HepG2 (cell line): ENCODE results near the gene SRSF11. TPM values are rescaled to one million over a fixed set of nuclear protein-coding genes. Genes with fewer than 3 reads are reported as not detected.

Experiments used
- ARNT ChIP-seq: fragments of 450-650 bp; IDR thresholded peaks from 2 replicates; pipeline ENCODE4 v1.6.1; 2017
- CAMTA2 ChIP-seq: sonication (generic); formaldehyde crosslinking; IDR thresholded peaks from 2 replicates; pipeline ENCODE4 v1.4.0; 2020; ENCODE audit warnings: mild to moderate bottlenecking, missing genetic modification reagents, borderline replicate concordance
- ESRRA ChIP-seq: sonication (generic); formaldehyde crosslinking; IDR thresholded peaks from 2 replicates; pipeline ENCODE4 v1.5.1; 2020; ENCODE audit warnings: mild to moderate bottlenecking, low read depth, missing genetic modification reagents
- NAIF1 ChIP-seq: sonication (generic); formaldehyde crosslinking; IDR thresholded peaks from 2 replicates; pipeline ENCODE4 v1.5.0; 2020; ENCODE audit warnings: mild to moderate bottlenecking, missing genetic modification reagents, borderline replicate concordance
- POGZ ChIP-seq: sonication (generic); formaldehyde crosslinking; IDR thresholded peaks from 2 replicates; pipeline ENCODE4 v1.4.0; 2020; ENCODE audit warnings: mild to moderate bottlenecking, missing genetic modification reagents
- TEAD2 ChIP-seq: sonication (generic); formaldehyde crosslinking; IDR thresholded peaks from 2 replicates; pipeline ENCODE4 v1.9.0; 2021; ENCODE audit warnings: missing genetic modification reagents
- ZBTB7B ChIP-seq: sonication (generic); formaldehyde crosslinking; IDR thresholded peaks from 2 replicates; pipeline ENCODE4 v1.4.0; 2020; ENCODE audit warnings: missing genetic modification reagents
- ZNF124 ChIP-seq: sonication (generic); formaldehyde crosslinking; IDR thresholded peaks from 2 replicates; pipeline ENCODE4 v1.4.0; 2020; ENCODE audit warnings: missing genetic modification reagents
- ZNF451 ChIP-seq: sonication (generic); formaldehyde crosslinking; IDR thresholded peaks from 2 replicates; pipeline ENCODE4 v1.5.0; 2020; ENCODE audit warnings: mild to moderate bottlenecking, missing genetic modification reagents
- polyA plus RNA-seq, 8 experiments: library from polyadenylated mRNA; depleted of rRNA in 3 of 8; stranded (reverse) in 7 of 8; unstranded in 1 of 8; fragments of >200 nt; fragmentation: Illumina TruSeq in 4 of 8; extraction: Trizol in 4 of 8; gene quantifications; 2 replicates each; pipeline versions ENCODE4 v1.2.1 to v1.2.3, GENCODE V29; 2011 to 2016; ENCODE audit warnings: low read depth in 4 of 8, missing spikeins in 1 of 8, mixed read lengths in 1 of 8; ENCODE audit not compliant: insufficient read depth in 1 of 8
- total RNA-seq, 5 experiments: library from RNA; depleted of rRNA; stranded (reverse); fragments of >200 nt; fragmentation: Illumina TruSeq; extraction: Trizol; gene quantifications; 2 replicates each; pipeline ENCODE4 v1.2.3, GENCODE V29; 2016; ENCODE audit warnings: low read depth in 1 of 5
- TF ChIP-seq, protein P1 (sequence below): sonication (generic); formaldehyde crosslinking; IDR thresholded peaks from 2 replicates; pipeline ENCODE4 v1.4.0; 2020; ENCODE audit warnings: missing genetic modification reagents
- TF ChIP-seq, protein P2 (sequence below): IDR thresholded peaks from 2 replicates; pipeline ENCODE4 v1.6.1; 2016
- TF ChIP-seq, protein P3 (sequence below): sonication (generic); formaldehyde crosslinking; IDR thresholded peaks from 2 replicates; pipeline ENCODE4 v1.4.0; 2020; ENCODE audit warnings: mild to moderate bottlenecking, missing genetic modification reagents
- TF ChIP-seq, protein P4 (sequence below): sonication (generic); formaldehyde crosslinking; IDR thresholded peaks from 2 replicates; pipeline ENCODE4 v1.5.0; 2020; ENCODE audit warnings: missing genetic modification reagents
- TF ChIP-seq, protein P5 (sequence below): sonication (generic); formaldehyde crosslinking; conservative IDR thresholded peaks from 2 replicates; pipeline ENCODE4 v1.4.0; 2020; ENCODE audit warnings: missing genetic modification reagents
- TF ChIP-seq, protein P6 (sequence below): IDR thresholded peaks from 2 replicates; pipeline ENCODE4 v1.6.1; 2016; ENCODE audit warnings: missing biosample characterization, missing genetic modification reagents, low read depth
- TF ChIP-seq, protein P7 (sequence below): sonication (generic); formaldehyde crosslinking; IDR thresholded peaks from 2 replicates; pipeline ENCODE4 v1.4.0; 2020; ENCODE audit warnings: missing genetic modification reagents, borderline replicate concordance
- TF ChIP-seq, protein P8 (sequence below): sonication (generic); formaldehyde crosslinking; IDR thresholded peaks from 2 replicates; pipeline ENCODE4 v1.8.0; 2022; ENCODE audit warnings: mild to moderate bottlenecking, missing genetic modification reagents, borderline replicate concordance

SRSF11 gene
- total and polyA plus RNA-seq, 2 of the 13 experiments (the other 11 are each of a cell fraction or from before 2014, with no cell fraction given) = 118 to 381 TPM

DNA sequence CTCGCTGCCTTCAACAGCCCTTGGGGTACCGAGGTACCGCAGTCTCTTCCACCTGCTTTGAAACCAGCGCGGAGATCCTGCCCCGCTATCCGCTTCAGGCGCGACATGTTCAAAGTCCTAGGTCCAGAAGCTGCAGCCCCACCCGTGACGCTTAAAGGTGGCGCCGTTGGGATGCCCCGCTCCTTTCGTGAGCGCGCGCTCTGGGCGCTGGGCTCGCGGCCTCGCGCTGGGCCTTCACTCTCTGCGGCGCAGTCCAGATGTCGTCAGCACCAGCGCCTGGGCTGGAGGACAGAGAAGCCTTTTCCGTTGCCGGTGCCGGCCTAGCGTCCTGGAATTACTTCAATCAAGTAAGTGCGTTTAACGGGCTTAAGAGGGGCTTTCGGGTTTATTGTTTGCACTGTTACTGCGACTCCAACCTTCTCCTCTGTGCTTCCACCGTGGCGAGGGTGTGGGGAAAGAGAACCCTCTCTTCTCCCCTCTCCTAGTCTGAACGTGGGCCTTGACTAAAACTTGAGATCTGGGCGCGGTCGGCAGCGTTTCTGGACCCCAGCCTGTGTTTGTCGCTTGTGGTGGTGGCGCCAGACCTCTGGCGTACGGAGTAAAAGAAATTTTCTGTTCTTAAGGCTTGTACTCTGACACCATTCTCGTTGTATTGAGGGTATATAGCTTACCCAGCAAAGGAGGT lies 15.6 kb upstream of the SRSF11 start, which contains the start of gene LRRC40 (continued):
- TF ChIP-seq ZNF451 (no peak), POGZ (peak; percentile 99), CAMTA2 (CRISPR knock-in tag) (no peak), ZNF124 (CRISPR knock-in tag) (peak; percentile 93; the same call in 1 of the 2 replicates), ZBTB7B (no peak; the same call in 1 of the 2 replicates), ARNT (no peak), TEAD2 (no peak), ESRRA (CRISPR knock-in tag) (no peak), NAIF1 (CRISPR knock-in tag) (peak; percentile 82; the same call in 1 of the 2 replicates)
- TF ChIP-seq, protein P1, sequence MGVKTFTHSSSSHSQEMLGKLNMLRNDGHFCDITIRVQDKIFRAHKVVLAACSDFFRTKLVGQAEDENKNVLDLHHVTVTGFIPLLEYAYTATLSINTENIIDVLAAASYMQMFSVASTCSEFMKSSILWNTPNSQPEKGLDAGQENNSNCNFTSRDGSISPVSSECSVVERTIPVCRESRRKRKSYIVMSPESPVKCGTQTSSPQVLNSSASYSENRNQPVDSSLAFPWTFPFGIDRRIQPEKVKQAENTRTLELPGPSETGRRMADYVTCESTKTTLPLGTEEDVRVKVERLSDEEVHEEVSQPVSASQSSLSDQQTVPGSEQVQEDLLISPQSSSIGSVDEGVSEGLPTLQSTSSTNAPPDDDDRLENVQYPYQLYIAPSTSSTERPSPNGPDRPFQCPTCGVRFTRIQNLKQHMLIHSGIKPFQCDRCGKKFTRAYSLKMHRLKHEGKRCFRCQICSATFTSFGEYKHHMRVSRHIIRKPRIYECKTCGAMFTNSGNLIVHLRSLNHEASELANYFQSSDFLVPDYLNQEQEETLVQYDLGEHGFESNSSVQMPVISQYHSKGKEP (CRISPR knock-in tag) = peak; percentile 38; the same call in 1 of the 2 replicates
- TF ChIP-seq, protein P2, sequence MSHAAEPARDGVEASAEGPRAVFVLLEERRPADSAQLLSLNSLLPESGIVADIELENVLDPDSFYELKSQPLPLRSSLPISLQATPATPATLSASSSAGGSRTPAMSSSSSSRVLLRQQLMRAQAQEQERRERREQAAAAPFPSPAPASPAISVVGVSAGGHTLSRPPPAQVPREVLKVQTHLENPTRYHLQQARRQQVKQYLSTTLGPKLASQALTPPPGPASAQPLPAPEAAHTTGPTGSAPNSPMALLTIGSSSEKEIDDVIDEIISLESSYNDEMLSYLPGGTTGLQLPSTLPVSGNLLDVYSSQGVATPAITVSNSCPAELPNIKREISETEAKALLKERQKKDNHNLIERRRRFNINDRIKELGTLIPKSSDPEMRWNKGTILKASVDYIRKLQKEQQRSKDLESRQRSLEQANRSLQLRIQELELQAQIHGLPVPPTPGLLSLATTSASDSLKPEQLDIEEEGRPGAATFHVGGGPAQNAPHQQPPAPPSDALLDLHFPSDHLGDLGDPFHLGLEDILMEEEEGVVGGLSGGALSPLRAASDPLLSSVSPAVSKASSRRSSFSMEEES (CRISPR knock-in tag) = peak; percentile 55; the same call in 1 of the 2 replicates
- TF ChIP-seq, protein P3, sequence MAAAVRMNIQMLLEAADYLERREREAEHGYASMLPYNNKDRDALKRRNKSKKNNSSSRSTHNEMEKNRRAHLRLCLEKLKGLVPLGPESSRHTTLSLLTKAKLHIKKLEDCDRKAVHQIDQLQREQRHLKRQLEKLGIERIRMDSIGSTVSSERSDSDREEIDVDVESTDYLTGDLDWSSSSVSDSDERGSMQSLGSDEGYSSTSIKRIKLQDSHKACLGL (CRISPR knock-in tag) = no peak; the same call in 1 of the 2 replicates
- TF ChIP-seq, protein P4, sequence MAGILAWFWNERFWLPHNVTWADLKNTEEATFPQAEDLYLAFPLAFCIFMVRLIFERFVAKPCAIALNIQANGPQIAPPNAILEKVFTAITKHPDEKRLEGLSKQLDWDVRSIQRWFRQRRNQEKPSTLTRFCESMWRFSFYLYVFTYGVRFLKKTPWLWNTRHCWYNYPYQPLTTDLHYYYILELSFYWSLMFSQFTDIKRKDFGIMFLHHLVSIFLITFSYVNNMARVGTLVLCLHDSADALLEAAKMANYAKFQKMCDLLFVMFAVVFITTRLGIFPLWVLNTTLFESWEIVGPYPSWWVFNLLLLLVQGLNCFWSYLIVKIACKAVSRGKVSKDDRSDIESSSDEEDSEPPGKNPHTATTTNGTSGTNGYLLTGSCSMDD (CRISPR knock-in tag) = no peak
- TF ChIP-seq, protein P5, sequence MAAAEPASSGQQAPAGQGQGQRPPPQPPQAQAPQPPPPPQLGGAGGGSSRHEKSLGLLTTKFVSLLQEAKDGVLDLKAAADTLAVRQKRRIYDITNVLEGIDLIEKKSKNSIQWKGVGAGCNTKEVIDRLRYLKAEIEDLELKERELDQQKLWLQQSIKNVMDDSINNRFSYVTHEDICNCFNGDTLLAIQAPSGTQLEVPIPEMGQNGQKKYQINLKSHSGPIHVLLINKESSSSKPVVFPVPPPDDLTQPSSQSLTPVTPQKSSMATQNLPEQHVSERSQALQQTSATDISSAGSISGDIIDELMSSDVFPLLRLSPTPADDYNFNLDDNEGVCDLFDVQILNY (CRISPR knock-in tag) = peak; percentile 91
- TF ChIP-seq, protein P6, sequence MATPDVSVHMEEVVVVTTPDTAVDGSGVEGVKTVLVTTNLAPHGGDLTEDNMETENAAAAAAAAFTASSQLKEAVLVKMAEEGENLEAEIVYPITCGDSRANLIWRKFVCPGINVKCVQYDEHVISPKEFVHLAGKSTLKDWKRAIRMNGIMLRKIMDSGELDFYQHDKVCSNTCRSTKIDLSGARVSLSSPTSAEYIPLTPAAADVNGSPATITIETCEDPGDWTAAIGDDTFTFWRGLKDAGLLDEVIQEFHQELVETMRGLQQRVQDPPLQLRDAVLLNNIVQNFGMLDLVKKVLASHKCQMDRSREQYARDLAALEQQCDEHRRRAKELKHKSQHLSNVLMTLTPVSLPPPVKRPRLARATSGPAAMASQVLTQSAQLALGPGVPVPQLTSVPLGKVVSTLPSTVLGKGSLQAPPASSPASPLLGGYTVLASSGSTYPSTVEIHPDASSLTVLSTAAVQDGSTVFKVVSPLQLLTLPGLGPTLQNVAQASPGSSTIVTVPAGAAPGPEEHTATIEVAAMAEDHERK (CRISPR knock-in tag) = no peak
- TF ChIP-seq, protein P7, sequence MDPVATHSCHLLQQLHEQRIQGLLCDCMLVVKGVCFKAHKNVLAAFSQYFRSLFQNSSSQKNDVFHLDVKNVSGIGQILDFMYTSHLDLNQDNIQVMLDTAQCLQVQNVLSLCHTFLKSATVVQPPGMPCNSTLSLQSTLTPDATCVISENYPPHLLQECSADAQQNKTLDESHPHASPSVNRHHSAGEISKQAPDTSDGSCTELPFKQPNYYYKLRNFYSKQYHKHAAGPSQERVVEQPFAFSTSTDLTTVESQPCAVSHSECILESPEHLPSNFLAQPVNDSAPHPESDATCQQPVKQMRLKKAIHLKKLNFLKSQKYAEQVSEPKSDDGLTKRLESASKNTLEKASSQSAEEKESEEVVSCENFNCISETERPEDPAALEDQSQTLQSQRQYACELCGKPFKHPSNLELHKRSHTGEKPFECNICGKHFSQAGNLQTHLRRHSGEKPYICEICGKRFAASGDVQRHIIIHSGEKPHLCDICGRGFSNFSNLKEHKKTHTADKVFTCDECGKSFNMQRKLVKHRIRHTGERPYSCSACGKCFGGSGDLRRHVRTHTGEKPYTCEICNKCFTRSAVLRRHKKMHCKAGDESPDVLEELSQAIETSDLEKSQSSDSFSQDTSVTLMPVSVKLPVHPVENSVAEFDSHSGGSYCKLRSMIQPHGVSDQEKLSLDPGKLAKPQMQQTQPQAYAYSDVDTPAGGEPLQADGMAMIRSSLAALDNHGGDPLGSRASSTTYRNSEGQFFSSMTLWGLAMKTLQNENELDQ (CRISPR knock-in tag) = no peak
- TF ChIP-seq, protein P8, sequence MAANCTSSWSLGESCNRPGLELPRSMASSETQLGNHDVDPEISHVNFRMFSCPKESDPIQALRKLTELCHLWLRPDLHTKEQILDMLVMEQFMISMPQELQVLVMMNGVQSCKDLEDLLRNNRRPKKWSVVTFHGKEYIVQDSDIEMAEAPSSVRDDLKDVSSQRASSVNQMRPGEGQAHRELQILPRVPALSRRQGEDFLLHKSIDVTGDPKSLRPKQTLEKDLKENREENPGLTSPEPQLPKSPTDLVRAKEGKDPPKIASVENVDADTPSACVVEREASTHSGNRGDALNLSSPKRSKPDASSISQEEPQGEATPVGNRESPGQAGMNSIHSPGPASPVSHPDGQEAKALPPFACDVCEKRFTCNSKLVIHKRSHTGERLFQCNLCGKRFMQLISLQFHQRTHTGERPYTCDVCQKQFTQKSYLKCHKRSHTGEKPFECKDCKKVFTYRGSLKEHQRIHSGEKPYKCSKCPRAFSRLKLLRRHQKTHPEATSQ (CRISPR knock-in tag) = 0 out of 2 replicates have a peak, but pooled peaks have one; percentile 72
